NOMO-1 treated with dmso at 0.1 percent for 144 hours (cell line): ENCODE measurements around the gene RASAL2.
A peak's percentile ranks its signal among the peaks of the same experiment; 100 is the strongest.

Experiments
- DNase-seq: peaks from one replicate; lab custom pipeline; 2025; ENCODE audit not compliant: unreplicated experiment; lab: John Stamatoyannopoulos, UW

The RASAL2 gene

DNA sequence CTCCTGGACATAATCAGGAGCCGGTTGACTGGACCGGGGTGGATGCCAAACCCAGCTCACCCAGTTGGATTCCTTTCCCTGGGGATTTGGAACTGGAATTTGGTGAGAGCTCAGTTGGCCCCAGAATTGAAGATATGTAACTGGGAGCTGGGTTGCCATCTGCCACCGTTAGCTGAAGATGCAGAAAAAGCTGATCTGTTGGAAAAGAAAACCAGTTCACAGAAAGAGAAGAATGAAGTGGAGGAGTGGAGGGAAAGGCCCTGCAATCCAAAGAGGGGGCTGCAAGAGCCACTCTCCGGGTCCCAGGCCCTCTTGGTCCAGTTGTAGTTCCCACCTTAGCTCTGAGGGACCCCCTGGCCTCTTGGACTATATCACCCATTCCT lies 435.0 kb downstream of the RASAL2 start:
- DNase-seq = no peak

DNA sequence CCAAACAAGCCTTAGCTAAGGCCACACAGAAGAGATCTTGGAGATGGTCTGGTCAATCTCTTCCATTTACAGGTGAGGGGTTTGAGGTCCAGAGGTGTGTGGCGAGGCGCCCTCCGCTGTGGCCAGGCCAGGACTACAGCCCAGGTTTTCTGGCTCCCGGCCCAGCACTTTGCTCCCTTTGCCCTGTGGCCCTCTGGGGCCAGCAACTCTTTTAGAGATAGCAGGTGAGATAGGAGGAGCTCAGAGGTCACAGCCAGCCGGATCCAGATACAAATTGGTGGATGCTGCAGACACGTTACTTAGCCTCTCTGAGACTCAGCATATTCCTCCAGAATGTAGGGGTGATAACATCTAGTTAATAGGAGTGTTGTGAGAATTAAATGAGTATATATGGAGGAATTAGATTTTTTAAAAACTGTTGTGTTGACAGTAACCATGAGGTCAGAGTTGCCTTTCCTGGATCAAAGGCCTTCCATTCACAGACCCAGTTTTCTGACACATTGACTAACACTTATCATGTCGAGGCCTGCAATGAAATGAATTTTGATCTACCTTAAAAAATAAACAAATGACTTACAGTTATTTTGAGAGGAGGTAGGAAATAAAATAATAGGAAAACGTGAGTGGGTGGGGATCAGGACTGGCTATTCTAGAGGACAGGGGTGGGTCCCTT lies 435.6 kb downstream of the RASAL2 start:
- DNase-seq = no peak

DNA sequence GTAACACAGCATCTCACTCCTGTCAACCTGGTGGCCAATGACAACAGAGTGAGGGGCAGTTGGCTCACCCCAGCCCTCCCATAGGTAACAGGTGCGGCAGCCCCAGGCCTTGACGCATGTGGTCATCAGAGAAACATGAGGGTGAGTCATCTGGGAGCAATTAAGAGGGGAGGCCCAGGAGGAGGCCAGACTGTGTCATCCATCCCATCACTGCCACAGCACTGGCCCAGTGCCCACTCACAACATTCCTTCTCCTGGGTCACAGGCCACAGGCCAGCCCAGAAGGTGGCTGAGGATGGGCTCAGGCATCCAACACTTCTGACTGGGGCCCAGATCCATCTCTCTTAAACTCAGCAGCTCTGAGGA lies 436.1 kb downstream of the RASAL2 start:
- DNase-seq = no peak

DNA sequence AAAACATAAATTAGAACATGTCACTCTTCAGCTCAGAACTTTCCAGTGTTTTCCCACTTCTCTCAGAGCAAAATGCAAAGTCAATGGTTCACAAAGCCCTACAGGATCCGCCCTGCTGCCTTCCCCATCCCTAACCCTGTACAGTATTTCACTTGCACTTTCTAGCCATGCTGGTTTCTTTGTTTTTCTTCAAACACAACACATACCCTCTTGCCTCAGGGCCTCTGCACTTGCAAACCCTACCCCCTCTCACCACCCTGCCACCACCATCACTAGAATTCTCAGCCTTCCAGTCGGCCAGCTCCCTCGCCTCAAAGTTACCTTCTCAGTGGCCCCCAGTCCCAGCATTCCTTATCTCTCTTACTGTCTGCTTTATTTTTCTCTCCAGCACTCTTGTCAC lies 436.6 kb downstream of the RASAL2 start:
- no peak for DNase-seq

DNA sequence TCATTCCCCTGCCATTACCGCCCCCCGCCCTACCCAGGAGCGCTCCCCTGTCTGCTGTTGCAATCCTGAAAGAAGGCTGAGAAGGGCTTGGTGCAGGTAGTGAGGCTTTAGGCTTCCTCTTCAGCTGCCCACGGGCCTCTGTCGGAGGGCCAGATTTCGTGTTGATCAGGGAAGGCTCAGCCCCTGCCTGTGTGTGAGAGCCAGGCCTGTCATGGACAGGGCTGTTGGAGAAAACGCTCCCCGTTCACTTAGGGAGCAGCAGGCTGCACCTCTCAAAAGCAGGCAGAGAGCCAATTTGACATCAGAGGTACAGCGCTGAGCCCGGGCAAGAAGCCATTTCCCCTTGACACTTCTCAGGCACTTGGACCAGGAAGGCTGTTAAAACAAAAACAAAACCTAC lies 438.0 kb downstream of the RASAL2 start:
- no peak for DNase-seq

DNA sequence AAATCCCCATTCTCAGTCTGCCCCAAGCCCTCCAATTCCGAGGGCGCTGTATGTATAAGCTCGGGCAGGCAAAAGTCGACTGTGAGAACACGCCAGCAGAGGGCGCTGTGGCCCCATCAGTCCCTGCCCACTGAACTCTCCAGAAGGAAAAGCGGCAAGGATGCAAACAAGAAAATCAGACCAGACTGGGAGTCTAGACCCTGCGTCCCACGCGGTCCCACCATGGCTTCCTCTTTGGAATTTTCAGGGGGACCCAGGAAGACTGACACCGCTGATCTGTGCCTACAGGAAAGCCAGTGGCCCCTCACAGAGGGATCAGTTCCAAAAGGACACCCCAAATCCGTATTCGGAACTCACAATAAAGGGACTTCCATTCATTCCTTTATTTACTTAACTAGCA lies 438.5 kb downstream of the RASAL2 start:
- peak; percentile 2 for DNase-seq

DNA sequence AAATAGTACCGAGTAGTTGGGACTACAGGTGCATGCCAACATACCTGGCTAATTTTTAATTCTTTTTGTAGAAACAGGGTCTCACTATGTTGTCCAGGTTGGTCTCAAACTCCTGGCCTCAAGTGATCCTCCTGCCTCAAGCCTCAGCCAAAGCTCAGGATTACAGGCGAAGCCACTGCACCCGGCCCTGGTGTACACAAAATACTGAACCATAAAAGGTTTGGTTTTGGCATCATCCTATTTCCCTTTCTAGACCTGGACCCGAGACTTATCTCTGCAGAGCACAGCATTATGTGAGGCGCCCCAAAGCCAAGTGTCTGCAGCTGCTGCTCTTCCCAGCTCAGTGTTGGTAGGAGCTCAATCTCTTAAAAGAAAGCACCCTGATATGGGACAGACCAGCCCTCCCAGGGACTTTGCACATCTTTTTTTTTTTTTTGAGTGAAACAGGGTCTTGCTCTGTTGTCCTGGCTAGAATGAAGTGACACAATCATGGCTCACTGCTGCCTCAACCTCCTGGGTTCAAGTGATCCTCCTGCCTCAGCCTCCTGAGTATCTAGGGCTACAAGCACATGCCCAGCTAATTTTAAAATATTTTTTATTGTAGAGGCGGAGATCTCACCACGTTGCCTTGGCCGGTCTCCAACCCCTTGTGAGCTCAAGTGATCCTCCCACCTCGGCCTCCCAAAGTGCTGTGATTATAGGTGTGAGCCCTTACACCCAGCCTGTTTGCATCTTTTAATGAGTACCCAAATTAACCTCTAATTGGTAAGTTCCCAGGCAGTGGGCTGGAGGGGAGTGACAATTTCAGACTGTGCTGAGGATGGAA lies 439.4 kb downstream of the RASAL2 start:
- no peak for DNase-seq
